ENCODE results near the gene SOX6. TPM values are rescaled to one million over a fixed set of nuclear protein-coding genes. Genes with fewer than 3 reads are reported as not detected.

Gene SOX6
- polyA plus RNA-seq, 1 donor from 2014 or later, result 2.2 TPM

- Histone ChIP-seq H2AFZ (ENCODE audit: low read depth, low read length) (no peak overlapping the region), H3K79me2 (replicated peaks; ENCODE audit: insufficient read depth, low read length) (no peaks in the 10 kb centered on the region), H3K9me3 (ENCODE audit: low read length) (no peaks in the 10 kb centered on the region), H3K36me3 (ENCODE audit: insufficient read depth, low read length) (no peaks in the 10 kb centered on the region), H3K9me2 (ENCODE audit: insufficient read depth, low read length) (no peaks in the 10 kb centered on the region), H3K9ac (ENCODE audit: low read length) (no peak overlapping the region), H3K27me3 (ENCODE audit: insufficient read depth, low read depth, low read length) (no peaks in the 10 kb centered on the region), H4K20me1 (ENCODE audit: insufficient read depth) (no peaks in the 10 kb centered on the region), H3F3A (ENCODE audit: insufficient read depth, low read length, poor library complexity, severe bottlenecking) (no peaks in the 10 kb centered on the region), H3K4me3 (ENCODE audit: low read length) (no peak overlapping the region), H3K4me2 (ENCODE audit: low read length) (no peak overlapping the region), H3K27ac (ENCODE audit: low read length) (no peak overlapping the region)
- TF ChIP-seq POLR2AphosphoS5 (IDR thresholded peaks at IDR 0.05), result no peak
Measured at GRCh38 chr11:16217631-16218030, 138.7 kb downstream of the SOX6 start.

- Histone ChIP-seq H3K79me2 (replicated peaks; ENCODE audit: insufficient read depth, low read length) (no peaks in the 10 kb centered on the region), H3F3A (ENCODE audit: insufficient read depth, low read length, poor library complexity, severe bottlenecking) (no peaks in the 10 kb centered on the region), H3K9ac (ENCODE audit: low read length) (no peak overlapping the region), H4K20me1 (ENCODE audit: insufficient read depth) (no peaks in the 10 kb centered on the region), H2AFZ (ENCODE audit: low read depth, low read length) (no peak overlapping the region), H3K36me3 (ENCODE audit: insufficient read depth, low read length) (no peaks in the 10 kb centered on the region), H3K27ac (ENCODE audit: low read length) (no peak overlapping the region), H3K4me3 (ENCODE audit: low read length) (no peak overlapping the region), H3K9me3 (ENCODE audit: low read length) (no peaks in the 10 kb centered on the region), H3K27me3 (ENCODE audit: insufficient read depth, low read depth, low read length) (no peaks in the 10 kb centered on the region), H3K4me2 (ENCODE audit: low read length) (no peak overlapping the region), H3K9me2 (ENCODE audit: insufficient read depth, low read length) (no peaks in the 10 kb centered on the region)
- TF ChIP-seq CTCF (IDR thresholded peaks at IDR 0.05; ENCODE audit: poor library complexity, severe bottlenecking), result no peak
- no peak for TF ChIP-seq EZH2 (IDR thresholded peaks at IDR 0.05; ENCODE audit: borderline replicate concordance, insufficient read depth, low read length, poor library complexity, severe bottlenecking)
- TF ChIP-seq POLR2AphosphoS5 (IDR thresholded peaks at IDR 0.05), result no peak
- no peak for TF ChIP-seq EP300 (conservative IDR thresholded peaks at IDR 0.05; ENCODE audit: poor library complexity, severe bottlenecking)
- no peak for TF ChIP-seq MXI1 (conservative IDR thresholded peaks at IDR 0.05; ENCODE audit: poor library complexity, severe bottlenecking)
- TF ChIP-seq RAD21 (conservative IDR thresholded peaks at IDR 0.05), result no peak
- TF ChIP-seq SMC3 (conservative IDR thresholded peaks at IDR 0.05; ENCODE audit: poor library complexity), result no peak
- no peak for TF ChIP-seq REST (IDR thresholded peaks at IDR 0.05; ENCODE audit: borderline replicate concordance)
- TF ChIP-seq TAF1 (IDR thresholded peaks at IDR 0.05; ENCODE audit: low read depth), result no peak
Measured at GRCh38 chr11:16216831-16217230, 139.5 kb downstream of the SOX6 start.

GRCh38 chr11:16215352-16215751 lies 141.0 kb downstream of the SOX6 start:
- no peaks in the 10 kb centered on the region for H3K27me3 ChIP-seq (ENCODE audit: insufficient read depth, low read depth, low read length)
- H3F3A ChIP-seq (ENCODE audit: insufficient read depth, low read length, poor library complexity, severe bottlenecking), result no peaks in the 10 kb centered on the region
- H3K79me2 ChIP-seq (replicated peaks; ENCODE audit: insufficient read depth, low read length), result no peaks in the 10 kb centered on the region
- no peak overlapping the region for H3K4me2 ChIP-seq (ENCODE audit: low read length)
- no peak overlapping the region for H2AFZ ChIP-seq (ENCODE audit: low read depth, low read length)
- TF ChIP-seq MXI1 (conservative IDR thresholded peaks at IDR 0.05; ENCODE audit: poor library complexity, severe bottlenecking) (no peak), SMC3 (conservative IDR thresholded peaks at IDR 0.05; ENCODE audit: poor library complexity) (no peak), EP300 (conservative IDR thresholded peaks at IDR 0.05; ENCODE audit: poor library complexity, severe bottlenecking) (no peak), CTCF (IDR thresholded peaks at IDR 0.05; ENCODE audit: poor library complexity, severe bottlenecking) (no peak), POLR2AphosphoS5 (IDR thresholded peaks at IDR 0.05) (no peak), RAD21 (conservative IDR thresholded peaks at IDR 0.05) (no peak), EZH2 (IDR thresholded peaks at IDR 0.05; ENCODE audit: borderline replicate concordance, insufficient read depth, low read length, poor library complexity, severe bottlenecking) (no peak), REST (IDR thresholded peaks at IDR 0.05; ENCODE audit: borderline replicate concordance) (no peak), TAF1 (IDR thresholded peaks at IDR 0.05; ENCODE audit: low read depth) (no peak)
- no peaks in the 10 kb centered on the region for H3K9me2 ChIP-seq (ENCODE audit: insufficient read depth, low read length)
- no peak overlapping the region for H3K27ac ChIP-seq (ENCODE audit: low read length)
- no peaks in the 10 kb centered on the region for H3K9me3 ChIP-seq (ENCODE audit: low read length)
- H3K9ac ChIP-seq (ENCODE audit: low read length), result no peak overlapping the region
- no peaks in the 10 kb centered on the region for H3K36me3 ChIP-seq (ENCODE audit: insufficient read depth, low read length)
- no peak overlapping the region for H3K4me3 ChIP-seq (ENCODE audit: low read length)
- H4K20me1 ChIP-seq (ENCODE audit: insufficient read depth), result no peaks in the 10 kb centered on the region
